Measurements from ENCODE around the gene USP35. TPM values are rescaled to one million over a fixed set of nuclear protein-coding genes. Genes with fewer than 3 reads are reported as not detected.
A peak's percentile ranks its signal among the peaks of the same experiment; 100 is the strongest.

The USP35 gene
- polyA plus RNA-seq, 1 experiment = 6.3 TPM

DNA sequence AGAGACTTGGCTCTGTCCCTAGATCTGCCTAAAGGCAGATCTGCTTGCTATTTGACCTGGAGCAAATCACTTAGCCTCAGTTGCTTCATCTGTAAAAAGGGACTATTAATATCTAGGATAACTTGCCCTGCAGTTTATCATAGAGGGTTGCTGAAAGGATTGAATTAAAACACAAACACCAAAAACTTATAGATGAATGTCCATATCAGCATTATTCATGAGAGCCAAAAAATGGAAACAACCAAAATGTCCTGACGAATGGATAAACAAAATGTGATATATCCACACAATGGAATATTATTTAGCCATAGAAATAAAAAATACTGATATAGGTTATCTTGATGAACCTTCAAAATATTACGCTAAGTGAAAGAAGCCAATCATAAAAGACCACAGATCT lies 67.2 kb downstream of the USP35 start:
- POLR2A ChIA-PET = no interaction called here
- CTCF ChIA-PET = no interaction called here
- no peaks in the 10 kb centered on the region for H3K27me3 ChIP-seq (ENCODE audit: control insufficient read depth, insufficient read depth, low read length)
- no peak overlapping the region for H3K4me3 ChIP-seq (ENCODE audit: low read depth, low read length)
- TF ChIP-seq, protein P1, sequence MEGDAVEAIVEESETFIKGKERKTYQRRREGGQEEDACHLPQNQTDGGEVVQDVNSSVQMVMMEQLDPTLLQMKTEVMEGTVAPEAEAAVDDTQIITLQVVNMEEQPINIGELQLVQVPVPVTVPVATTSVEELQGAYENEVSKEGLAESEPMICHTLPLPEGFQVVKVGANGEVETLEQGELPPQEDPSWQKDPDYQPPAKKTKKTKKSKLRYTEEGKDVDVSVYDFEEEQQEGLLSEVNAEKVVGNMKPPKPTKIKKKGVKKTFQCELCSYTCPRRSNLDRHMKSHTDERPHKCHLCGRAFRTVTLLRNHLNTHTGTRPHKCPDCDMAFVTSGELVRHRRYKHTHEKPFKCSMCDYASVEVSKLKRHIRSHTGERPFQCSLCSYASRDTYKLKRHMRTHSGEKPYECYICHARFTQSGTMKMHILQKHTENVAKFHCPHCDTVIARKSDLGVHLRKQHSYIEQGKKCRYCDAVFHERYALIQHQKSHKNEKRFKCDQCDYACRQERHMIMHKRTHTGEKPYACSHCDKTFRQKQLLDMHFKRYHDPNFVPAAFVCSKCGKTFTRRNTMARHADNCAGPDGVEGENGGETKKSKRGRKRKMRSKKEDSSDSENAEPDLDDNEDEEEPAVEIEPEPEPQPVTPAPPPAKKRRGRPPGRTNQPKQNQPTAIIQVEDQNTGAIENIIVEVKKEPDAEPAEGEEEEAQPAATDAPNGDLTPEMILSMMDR (IDR thresholded peaks at IDR 0.05; ENCODE audit: insufficient read depth, low read depth, low read length) = no peak
- DNase-seq (ENCODE audit: low read depth) = no peak
- no peaks in the 10 kb centered on the region for H3K36me3 ChIP-seq (ENCODE audit: control insufficient read depth, insufficient read depth, low read length)

DNA sequence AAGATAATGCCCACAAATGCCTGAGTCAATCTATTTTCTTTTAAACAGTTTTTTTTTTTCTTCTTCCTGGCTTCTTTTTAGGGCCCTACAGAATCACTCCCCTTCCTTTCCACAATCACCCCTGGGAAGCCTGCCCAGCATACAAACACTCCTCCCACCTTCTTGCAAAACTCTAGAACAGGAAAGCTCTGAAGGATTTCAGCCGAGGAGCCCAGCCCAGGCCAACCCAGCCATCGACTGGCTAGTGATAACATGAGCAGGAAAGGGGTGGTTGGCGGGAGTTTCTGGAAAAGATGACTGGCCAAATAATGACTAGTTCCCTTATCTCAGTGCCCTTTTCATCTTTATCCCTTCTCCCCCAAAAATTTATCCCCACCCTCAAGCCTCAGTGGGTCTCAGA lies 68.2 kb downstream of the USP35 start:
- DNase-seq (ENCODE audit: low read depth) = peak; percentile 41
- H3K27me3 ChIP-seq (ENCODE audit: control insufficient read depth, insufficient read depth, low read length) = no peaks in the 10 kb centered on the region
- CTCF ChIA-PET = interaction anchor here (0.6 to 0.7 kb wide), 2 partner anchors 19 to 488 kb away, joined by 3 read pairs; no protein-coding TSS in a partner anchor
- H3K36me3 ChIP-seq (ENCODE audit: control insufficient read depth, insufficient read depth, low read length) = no peaks in the 10 kb centered on the region
- POLR2A ChIA-PET = interaction anchor here (1.2 kb wide), 1 partner anchor 12 kb away, joined by 8 read pairs; no protein-coding TSS in a partner anchor
- H3K4me3 ChIP-seq (ENCODE audit: low read depth, low read length) = no peak overlapping the region
- TF ChIP-seq, protein P1 (IDR thresholded peaks at IDR 0.05; ENCODE audit: insufficient read depth, low read depth, low read length) = no peak

DNA sequence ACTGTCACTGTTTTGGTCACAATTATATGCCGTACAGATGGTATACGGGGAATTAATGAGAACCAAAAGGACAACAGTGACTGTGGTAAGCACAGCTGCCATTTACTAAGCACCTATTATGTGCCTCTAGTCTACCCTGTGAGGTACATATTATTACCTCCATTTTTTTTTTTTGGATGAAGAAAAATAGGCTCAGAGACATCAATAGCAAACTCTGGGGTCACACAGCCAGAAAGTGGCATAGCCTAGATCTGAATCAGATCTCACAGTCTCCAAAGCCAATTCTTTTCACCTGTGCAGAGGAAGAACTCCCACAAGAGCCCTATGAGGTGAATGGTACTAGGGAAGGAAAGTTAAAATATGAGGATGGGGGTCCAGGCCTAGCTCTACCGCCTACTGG lies 68.9 kb downstream of the USP35 start:
- TF ChIP-seq, protein P1 (IDR thresholded peaks at IDR 0.05; ENCODE audit: insufficient read depth, low read depth, low read length) = no peak
- H3K27me3 ChIP-seq (ENCODE audit: control insufficient read depth, insufficient read depth, low read length) = no peaks in the 10 kb centered on the region
- H3K36me3 ChIP-seq (ENCODE audit: control insufficient read depth, insufficient read depth, low read length) = no peaks in the 10 kb centered on the region
- ChIA-PET CTCF (interaction anchor here (0.7 kb wide), 1 partner anchor 18 kb away, joined by 3 read pairs; no protein-coding TSS in a partner anchor), POLR2A (no interaction called here)
- no peak overlapping the region for H3K4me3 ChIP-seq (ENCODE audit: low read depth, low read length)
- no peak for DNase-seq (ENCODE audit: low read depth)

DNA sequence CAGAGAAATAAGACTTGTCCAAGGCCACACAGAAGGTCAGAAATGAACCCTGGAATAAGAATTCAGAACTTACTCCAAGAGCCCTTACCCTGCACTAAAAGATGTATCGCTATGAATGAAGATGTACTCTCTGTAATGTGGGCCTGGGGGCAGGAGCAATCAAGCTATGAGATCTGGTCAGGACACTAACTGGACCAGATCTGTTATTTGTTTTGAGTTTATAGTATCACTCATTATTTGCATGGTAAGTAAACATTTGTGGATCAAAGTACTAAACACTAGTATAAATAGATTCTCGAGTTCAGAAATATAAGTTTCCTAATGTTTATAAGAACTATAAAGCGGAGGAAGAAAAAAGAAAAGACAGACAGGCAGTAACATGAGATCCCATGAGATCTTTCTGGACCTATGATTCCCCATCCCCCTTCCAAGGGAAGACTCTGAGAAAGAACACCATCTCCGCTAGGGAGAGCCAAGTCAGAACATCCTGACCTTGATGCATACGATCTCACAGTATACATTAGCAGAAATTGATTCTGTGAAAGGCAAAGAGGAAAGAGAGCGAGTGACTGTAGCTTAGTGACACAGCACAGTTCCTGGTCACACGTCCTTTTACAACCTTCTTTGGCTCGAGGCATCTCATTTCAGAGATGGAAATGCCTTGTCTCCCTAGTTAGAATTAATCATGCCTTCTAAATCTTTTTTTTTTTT lies 71.2 kb downstream of the USP35 start:
- ChIA-PET POLR2A (no interaction called here), CTCF (no interaction called here)
- no peaks in the 10 kb centered on the region for H3K27me3 ChIP-seq (ENCODE audit: control insufficient read depth, insufficient read depth, low read length)
- DNase-seq (ENCODE audit: low read depth) = no peak
- no peaks in the 10 kb centered on the region for H3K36me3 ChIP-seq (ENCODE audit: control insufficient read depth, insufficient read depth, low read length)
- no peak overlapping the region for H3K4me3 ChIP-seq (ENCODE audit: low read depth, low read length)
- TF ChIP-seq, protein P1 (IDR thresholded peaks at IDR 0.05; ENCODE audit: insufficient read depth, low read depth, low read length) = no peak

DNA sequence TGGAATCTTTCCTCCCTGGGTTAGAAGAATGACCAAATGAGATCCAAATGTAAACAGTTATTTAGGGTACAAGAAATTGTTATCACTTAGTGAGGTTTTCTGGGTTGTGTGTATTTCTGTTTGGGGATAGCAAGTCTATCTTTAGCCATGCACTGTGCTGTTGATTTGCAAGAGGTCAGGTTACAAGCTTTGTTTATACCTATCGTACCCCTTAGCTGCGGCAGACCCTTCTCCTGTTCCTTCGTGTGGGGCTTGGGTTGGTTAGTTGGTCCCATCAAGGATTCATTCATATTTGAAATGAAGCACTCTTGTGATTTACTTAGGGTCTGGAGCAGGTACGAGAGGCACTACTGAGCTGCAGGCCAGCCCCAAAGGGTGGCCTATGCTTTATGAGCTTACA lies 72.6 kb downstream of the USP35 start:
- no peaks in the 10 kb centered on the region for H3K27me3 ChIP-seq (ENCODE audit: control insufficient read depth, insufficient read depth, low read length)
- POLR2A ChIA-PET = no interaction called here
- DNase-seq (ENCODE audit: low read depth) = no peak
- CTCF ChIA-PET = interaction anchor here (0.6 to 2.3 kb wide), 2 partner anchors 9 to 641 kb away, joined by 3 to 8 read pairs; no protein-coding TSS in a partner anchor
- no peak overlapping the region for H3K4me3 ChIP-seq (ENCODE audit: low read depth, low read length)
- TF ChIP-seq, protein P1 (IDR thresholded peaks at IDR 0.05; ENCODE audit: insufficient read depth, low read depth, low read length) = no peak
- H3K36me3 ChIP-seq (ENCODE audit: control insufficient read depth, insufficient read depth, low read length) = no peaks in the 10 kb centered on the region
